Fibroblast of lung (primary cell): ENCODE results near the gene CDYL. TPM values are rescaled to one million over a fixed set of nuclear protein-coding genes. Genes with fewer than 3 reads are reported as not detected.

Experiments
- DNase-seq, 2 donors: peaks; one replicate each; pipeline versions ENCODE4 v3.0.0 to v3.0.0-alpha.2; 2010; ENCODE audit warnings: low read depth in 2 of 2
- H2AFZ ChIP-seq: 2 replicates; pipeline ENCODE4 v1.5.1; 2012; ENCODE audit warnings: low read length, control low read depth, inconsistent platforms
- H3K27ac ChIP-seq: 2 replicates; pipeline ENCODE4 v1.5.1; 2011; ENCODE audit warnings: low read length, control low read depth; ENCODE audit not compliant: insufficient read depth
- H3K27me3 ChIP-seq: 2 replicates; pipeline ENCODE4 v1.5.1; 2011; ENCODE audit warnings: mild to moderate bottlenecking, low read length; ENCODE audit not compliant: control insufficient read depth, insufficient read depth
- H3K36me3 ChIP-seq: 2 replicates; pipeline ENCODE4 v1.5.1; 2011; ENCODE audit warnings: low read length; ENCODE audit not compliant: control insufficient read depth, insufficient read depth
- H3K4me1 ChIP-seq: 2 replicates; pipeline ENCODE4 v1.5.1; 2011; ENCODE audit warnings: low read length; ENCODE audit not compliant: control insufficient read depth, insufficient read depth; ENCODE audit errors: extremely low read depth
- H3K4me2 ChIP-seq: 2 replicates; pipeline ENCODE4 v1.5.1; 2011; ENCODE audit warnings: low read length, control low read depth; ENCODE audit not compliant: insufficient read depth; ENCODE audit errors: extremely low read depth
- H3K4me3 ChIP-seq, 4 experiments: fragments of 200-600 bp in 1 of 4; sonication (generic) in 1 of 4; replicated peaks in 1 of 4; 2 replicates each; pipeline ENCODE4 v1.5.1; 2011 to 2016; ENCODE audit warnings: low read length in 4 of 4, low read depth in 3 of 4, mild to moderate bottlenecking in 3 of 4, control low read depth in 2 of 4, inconsistent platforms in 1 of 4, mixed read lengths in 1 of 4; ENCODE audit not compliant: insufficient read depth in 1 of 4; ENCODE audit errors: control extremely low read depth in 1 of 4
- H3K79me2 ChIP-seq: 2 replicates; pipeline ENCODE4 v1.5.1; 2012; ENCODE audit warnings: mild to moderate bottlenecking, low read length, inconsistent platforms; ENCODE audit not compliant: control insufficient read depth, insufficient read depth
- H3K9ac ChIP-seq: 2 replicates; pipeline ENCODE4 v1.5.1; 2011; ENCODE audit warnings: mild to moderate bottlenecking, low read length, control low read depth; ENCODE audit not compliant: insufficient read depth
- H3K9me3 ChIP-seq: 2 replicates; pipeline ENCODE4 v1.5.1; 2012; ENCODE audit warnings: low read depth, low read length; ENCODE audit not compliant: control insufficient read depth, insufficient read depth
- H4K20me1 ChIP-seq: 2 replicates; pipeline ENCODE4 v1.5.1; 2011; ENCODE audit warnings: low read length; ENCODE audit not compliant: control insufficient read depth, insufficient read depth; ENCODE audit errors: extremely low read depth
- EZH2 ChIP-seq: IDR thresholded peaks from 2 replicates; pipeline ENCODE4 v1.5.1; 2012; ENCODE audit warnings: low read length, control low read depth, mild to moderate bottlenecking; ENCODE audit errors: missing control alignments
- polyA plus RNA-seq, 2 donors: library from polyadenylated mRNA; depleted of rRNA in 1 of 2; stranded (reverse) in 1 of 2; unstranded in 1 of 2; fragments of >200 nt; gene quantifications; 2 replicates each; pipeline ENCODE4 v1.2.1, GENCODE V29; 2011 to 2012; ENCODE audit warnings: missing spikeins in 1 of 2
- total RNA-seq: library from RNA; depleted of rRNA; stranded (reverse); fragments of >200 nt; gene quantifications from 2 replicates; pipeline ENCODE4 v1.2.1, GENCODE V29; 2014
- TF ChIP-seq, protein P1 (sequence below), 2 donors: IDR thresholded peaks in 1 of 2; conservative IDR thresholded peaks in 1 of 2; 1 replicate in 1 of 2; 2 replicates in 1 of 2; pipeline ENCODE4 v1.5.1; 2011 to 2012; ENCODE audit warnings: low read length in 2 of 2, control low read depth in 1 of 2, inconsistent platforms in 1 of 2, low read depth in 1 of 2, mild to moderate bottlenecking in 1 of 2

The CDYL gene
- total and polyA plus RNA-seq, 2 donors (not counting 1 experiment from before 2014, with no cell fraction given), result 20.6 to 24.9 TPM

DNA sequence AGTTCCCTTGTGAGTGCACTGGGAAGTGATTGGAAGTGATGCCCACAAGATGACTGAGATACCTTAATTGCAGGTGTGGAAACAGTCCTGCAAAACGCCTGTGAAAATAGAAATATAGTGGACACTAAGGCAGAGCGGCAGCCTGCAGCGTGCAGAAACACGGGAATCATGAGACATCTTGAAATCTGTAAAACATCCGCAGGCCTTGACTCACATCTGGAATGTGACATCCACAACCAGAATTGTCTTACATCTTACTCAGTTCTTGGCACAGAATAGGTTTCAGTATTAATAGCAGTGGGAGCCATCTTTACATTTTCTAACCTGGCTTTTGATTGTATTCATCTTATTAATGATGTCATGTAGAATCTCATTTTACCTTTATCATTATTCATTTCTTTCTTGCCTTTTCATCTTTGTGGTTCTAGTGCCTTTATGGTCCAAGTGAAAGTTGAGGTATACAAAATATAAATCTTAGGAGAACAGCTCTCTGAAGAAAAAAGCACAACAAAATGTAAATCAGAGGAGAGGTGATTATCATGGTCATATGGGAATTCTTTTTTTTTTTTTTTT lies 44.6 kb downstream of the CDYL start:
- Histone ChIP-seq H2AFZ (no peak overlapping the region), H4K20me1 (no peaks in the 10 kb centered on the region), H3K27ac (no peak overlapping the region), H3K79me2 (peaks cover 32% of the 10 kb centered on the region), H3K36me3 (no peaks in the 10 kb centered on the region), H3K4me1 (no peaks in the 10 kb centered on the region), H3K9me3 (no peaks in the 10 kb centered on the region), H3K27me3 (no peaks in the 10 kb centered on the region), H3K4me2 (no peak overlapping the region), H3K4me3 (no peak overlapping the region), H3K9ac (no peak overlapping the region)
- DNase-seq, result peak in 1 of 2 donors; percentile 58
- TF ChIP-seq, protein P1, sequence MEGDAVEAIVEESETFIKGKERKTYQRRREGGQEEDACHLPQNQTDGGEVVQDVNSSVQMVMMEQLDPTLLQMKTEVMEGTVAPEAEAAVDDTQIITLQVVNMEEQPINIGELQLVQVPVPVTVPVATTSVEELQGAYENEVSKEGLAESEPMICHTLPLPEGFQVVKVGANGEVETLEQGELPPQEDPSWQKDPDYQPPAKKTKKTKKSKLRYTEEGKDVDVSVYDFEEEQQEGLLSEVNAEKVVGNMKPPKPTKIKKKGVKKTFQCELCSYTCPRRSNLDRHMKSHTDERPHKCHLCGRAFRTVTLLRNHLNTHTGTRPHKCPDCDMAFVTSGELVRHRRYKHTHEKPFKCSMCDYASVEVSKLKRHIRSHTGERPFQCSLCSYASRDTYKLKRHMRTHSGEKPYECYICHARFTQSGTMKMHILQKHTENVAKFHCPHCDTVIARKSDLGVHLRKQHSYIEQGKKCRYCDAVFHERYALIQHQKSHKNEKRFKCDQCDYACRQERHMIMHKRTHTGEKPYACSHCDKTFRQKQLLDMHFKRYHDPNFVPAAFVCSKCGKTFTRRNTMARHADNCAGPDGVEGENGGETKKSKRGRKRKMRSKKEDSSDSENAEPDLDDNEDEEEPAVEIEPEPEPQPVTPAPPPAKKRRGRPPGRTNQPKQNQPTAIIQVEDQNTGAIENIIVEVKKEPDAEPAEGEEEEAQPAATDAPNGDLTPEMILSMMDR (conservative IDR thresholded peaks at IDR 0.05 in 1 of 2, IDR thresholded peaks at IDR 0.05 in 1 of 2; ENCODE audit: low read depth in 1 of 2, low read length in 2 of 2), result no peak
- no peak for TF ChIP-seq EZH2

DNA sequence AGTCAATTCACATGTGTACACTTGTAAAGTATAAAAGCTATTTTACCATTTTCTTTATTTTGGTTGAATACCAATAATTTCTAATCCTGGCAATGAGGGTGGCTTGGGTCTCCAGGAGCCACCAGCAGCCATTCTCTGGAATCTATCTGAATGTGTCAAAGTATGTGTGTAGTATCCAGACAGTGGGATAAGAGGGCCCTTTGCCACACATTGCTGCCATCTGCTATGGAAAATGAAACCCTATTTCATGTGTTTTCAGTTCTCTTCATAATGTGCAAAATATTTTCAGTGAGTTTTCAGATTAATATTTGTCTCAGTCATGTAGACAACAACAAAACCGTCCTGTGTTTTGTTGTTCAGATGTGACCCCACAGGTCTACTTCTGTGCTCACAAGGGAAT lies 46.3 kb downstream of the CDYL start:
- DNase-seq, result no peak
- H2AFZ ChIP-seq, result no peak overlapping the region
- H4K20me1 ChIP-seq, result no peaks in the 10 kb centered on the region
- no peak overlapping the region for H3K27ac ChIP-seq
- peaks cover 33% of the 10 kb centered on the region for H3K79me2 ChIP-seq
- TF ChIP-seq, protein P1 (conservative IDR thresholded peaks at IDR 0.05 in 1 of 2, IDR thresholded peaks at IDR 0.05 in 1 of 2; ENCODE audit: low read depth in 1 of 2, low read length in 2 of 2), result no peak
- no peak for TF ChIP-seq EZH2
- no peaks in the 10 kb centered on the region for H3K36me3 ChIP-seq
- no peaks in the 10 kb centered on the region for H3K4me1 ChIP-seq
- no peaks in the 10 kb centered on the region for H3K27me3 ChIP-seq
- no peaks in the 10 kb centered on the region for H3K9me3 ChIP-seq
- H3K4me2 ChIP-seq, result no peak overlapping the region
- no peak overlapping the region for H3K4me3 ChIP-seq
- no peak overlapping the region for H3K9ac ChIP-seq

DNA sequence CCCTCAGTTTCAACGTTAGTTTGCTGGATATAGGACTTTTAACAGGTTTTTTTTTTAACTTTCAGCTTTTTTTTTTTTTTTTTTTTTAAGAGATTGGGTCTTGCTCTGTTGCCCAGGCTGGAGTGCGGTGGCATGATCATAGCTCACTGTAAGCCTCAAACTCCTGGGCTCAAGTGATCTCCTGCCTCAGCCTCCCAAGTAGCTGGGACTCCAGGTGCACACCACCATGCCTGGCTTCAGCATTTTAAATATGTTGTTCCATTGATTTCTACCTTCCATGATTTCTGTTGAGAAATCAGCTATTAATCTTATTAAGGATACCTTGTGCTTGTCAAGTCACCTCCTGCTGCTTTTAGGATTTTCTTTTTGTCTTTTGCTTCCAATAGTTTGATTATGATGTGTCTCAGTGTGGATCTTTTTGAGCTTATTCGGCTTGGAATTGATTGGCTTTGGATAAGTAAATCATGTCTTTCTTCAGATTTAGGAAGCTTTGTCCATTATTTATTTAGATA lies 52.0 kb downstream of the CDYL start:
- DNase-seq, result no peak
- Histone ChIP-seq H3K4me2 (no peak overlapping the region), H3K4me1 (no peaks in the 10 kb centered on the region), H2AFZ (no peak overlapping the region), H3K79me2 (peaks cover 24% of the 10 kb centered on the region), H3K9me3 (no peaks in the 10 kb centered on the region), H3K27me3 (no peaks in the 10 kb centered on the region), H3K27ac (no peak overlapping the region), H3K4me3 (no peak overlapping the region), H4K20me1 (no peaks in the 10 kb centered on the region), H3K9ac (no peak overlapping the region), H3K36me3 (no peaks in the 10 kb centered on the region)
- no peak for TF ChIP-seq EZH2
- TF ChIP-seq, protein P1 (conservative IDR thresholded peaks at IDR 0.05 in 1 of 2, IDR thresholded peaks at IDR 0.05 in 1 of 2; ENCODE audit: low read depth in 1 of 2, low read length in 2 of 2), result no peak
